HL-60 (cell line): ENCODE results near the gene IER2.

Experiments
- DNase-seq, 2 experiments: peaks; one replicate each; pipeline ENCODE4 v3.0.0-alpha.2; 2010 to 2020; ENCODE audit warnings: low read depth in 1 of 2, low spot score in 1 of 2
- H3K27ac ChIP-seq: fragments of 250-450 bp; sonication (Bioruptor Pico); replicated peaks from 2 replicates; pipeline ENCODE4 v1.5.1; 2020; ENCODE audit warnings: mild to moderate bottlenecking, moderate library complexity
- H3K27me3 ChIP-seq: fragments of 250-450 bp; sonication (Bioruptor Pico); 2 replicates; pipeline ENCODE4 v1.5.1; 2021; ENCODE audit warnings: mild to moderate bottlenecking, moderate library complexity; ENCODE audit not compliant: insufficient read depth, poor library complexity, severe bottlenecking
- H3K4me3 ChIP-seq: replicated peaks from 2 replicates; pipeline ENCODE4 v1.5.1; 2011; ENCODE audit warnings: mild to moderate bottlenecking, control low read depth, low read length; ENCODE audit not compliant: insufficient read depth
- GABPA ChIP-seq: IDR thresholded peaks from 2 replicates; pipeline ENCODE4 v1.6.1; 2012; ENCODE audit warnings: low read depth
- POLR2AphosphoS5 ChIP-seq: IDR thresholded peaks from 2 replicates; pipeline ENCODE4 v1.6.1; 2012; ENCODE audit warnings: low read depth
- SPI1 ChIP-seq: IDR thresholded peaks from 2 replicates; pipeline ENCODE4 v1.6.1; 2012; ENCODE audit warnings: low read depth, mild to moderate bottlenecking, borderline replicate concordance
- TF ChIP-seq, protein P1 (sequence below): IDR thresholded peaks from one replicate; pipeline ENCODE4 v1.5.1; 2011; ENCODE audit warnings: low read length, control low read depth, inconsistent platforms; ENCODE audit not compliant: insufficient read depth
- TF ChIP-seq, protein P2 (sequence below): IDR thresholded peaks from 2 replicates; pipeline ENCODE4 v1.6.1; 2012; ENCODE audit warnings: low read depth; ENCODE audit not compliant: insufficient replicate concordance

Gene IER2

DNA sequence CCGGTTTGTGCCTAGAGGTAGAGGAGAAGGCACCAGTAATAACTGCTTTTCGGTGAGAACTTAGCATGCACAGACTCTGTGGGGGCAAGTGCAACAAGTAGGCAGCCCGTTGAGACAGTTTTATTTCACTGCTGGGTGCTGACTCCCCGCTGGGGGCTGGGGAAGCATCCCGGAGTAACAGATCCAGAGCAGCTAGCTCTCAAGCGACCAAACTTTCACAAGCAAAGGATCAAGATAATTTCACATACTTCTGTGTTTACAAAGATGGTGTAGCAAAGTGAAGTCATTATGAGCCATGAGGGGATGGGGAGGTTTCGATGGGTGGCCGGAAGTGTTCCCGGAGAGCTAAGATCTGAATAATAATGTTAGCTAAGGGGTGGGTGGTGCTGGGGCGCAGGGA, 29.4 kb upstream of the IER2 start:
- no peak overlapping the region for H3K27ac ChIP-seq
- TF ChIP-seq GABPA (no peak), POLR2AphosphoS5 (no peak), SPI1 (no peak)
- TF ChIP-seq, protein P1, sequence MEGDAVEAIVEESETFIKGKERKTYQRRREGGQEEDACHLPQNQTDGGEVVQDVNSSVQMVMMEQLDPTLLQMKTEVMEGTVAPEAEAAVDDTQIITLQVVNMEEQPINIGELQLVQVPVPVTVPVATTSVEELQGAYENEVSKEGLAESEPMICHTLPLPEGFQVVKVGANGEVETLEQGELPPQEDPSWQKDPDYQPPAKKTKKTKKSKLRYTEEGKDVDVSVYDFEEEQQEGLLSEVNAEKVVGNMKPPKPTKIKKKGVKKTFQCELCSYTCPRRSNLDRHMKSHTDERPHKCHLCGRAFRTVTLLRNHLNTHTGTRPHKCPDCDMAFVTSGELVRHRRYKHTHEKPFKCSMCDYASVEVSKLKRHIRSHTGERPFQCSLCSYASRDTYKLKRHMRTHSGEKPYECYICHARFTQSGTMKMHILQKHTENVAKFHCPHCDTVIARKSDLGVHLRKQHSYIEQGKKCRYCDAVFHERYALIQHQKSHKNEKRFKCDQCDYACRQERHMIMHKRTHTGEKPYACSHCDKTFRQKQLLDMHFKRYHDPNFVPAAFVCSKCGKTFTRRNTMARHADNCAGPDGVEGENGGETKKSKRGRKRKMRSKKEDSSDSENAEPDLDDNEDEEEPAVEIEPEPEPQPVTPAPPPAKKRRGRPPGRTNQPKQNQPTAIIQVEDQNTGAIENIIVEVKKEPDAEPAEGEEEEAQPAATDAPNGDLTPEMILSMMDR: no peak
- TF ChIP-seq, protein P2, sequence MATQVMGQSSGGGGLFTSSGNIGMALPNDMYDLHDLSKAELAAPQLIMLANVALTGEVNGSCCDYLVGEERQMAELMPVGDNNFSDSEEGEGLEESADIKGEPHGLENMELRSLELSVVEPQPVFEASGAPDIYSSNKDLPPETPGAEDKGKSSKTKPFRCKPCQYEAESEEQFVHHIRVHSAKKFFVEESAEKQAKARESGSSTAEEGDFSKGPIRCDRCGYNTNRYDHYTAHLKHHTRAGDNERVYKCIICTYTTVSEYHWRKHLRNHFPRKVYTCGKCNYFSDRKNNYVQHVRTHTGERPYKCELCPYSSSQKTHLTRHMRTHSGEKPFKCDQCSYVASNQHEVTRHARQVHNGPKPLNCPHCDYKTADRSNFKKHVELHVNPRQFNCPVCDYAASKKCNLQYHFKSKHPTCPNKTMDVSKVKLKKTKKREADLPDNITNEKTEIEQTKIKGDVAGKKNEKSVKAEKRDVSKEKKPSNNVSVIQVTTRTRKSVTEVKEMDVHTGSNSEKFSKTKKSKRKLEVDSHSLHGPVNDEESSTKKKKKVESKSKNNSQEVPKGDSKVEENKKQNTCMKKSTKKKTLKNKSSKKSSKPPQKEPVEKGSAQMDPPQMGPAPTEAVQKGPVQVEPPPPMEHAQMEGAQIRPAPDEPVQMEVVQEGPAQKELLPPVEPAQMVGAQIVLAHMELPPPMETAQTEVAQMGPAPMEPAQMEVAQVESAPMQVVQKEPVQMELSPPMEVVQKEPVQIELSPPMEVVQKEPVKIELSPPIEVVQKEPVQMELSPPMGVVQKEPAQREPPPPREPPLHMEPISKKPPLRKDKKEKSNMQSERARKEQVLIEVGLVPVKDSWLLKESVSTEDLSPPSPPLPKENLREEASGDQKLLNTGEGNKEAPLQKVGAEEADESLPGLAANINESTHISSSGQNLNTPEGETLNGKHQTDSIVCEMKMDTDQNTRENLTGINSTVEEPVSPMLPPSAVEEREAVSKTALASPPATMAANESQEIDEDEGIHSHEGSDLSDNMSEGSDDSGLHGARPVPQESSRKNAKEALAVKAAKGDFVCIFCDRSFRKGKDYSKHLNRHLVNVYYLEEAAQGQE: no peak
- no peak overlapping the region for H3K4me3 ChIP-seq
- no peak for DNase-seq
- no peaks in the 10 kb centered on the region for H3K27me3 ChIP-seq

DNA sequence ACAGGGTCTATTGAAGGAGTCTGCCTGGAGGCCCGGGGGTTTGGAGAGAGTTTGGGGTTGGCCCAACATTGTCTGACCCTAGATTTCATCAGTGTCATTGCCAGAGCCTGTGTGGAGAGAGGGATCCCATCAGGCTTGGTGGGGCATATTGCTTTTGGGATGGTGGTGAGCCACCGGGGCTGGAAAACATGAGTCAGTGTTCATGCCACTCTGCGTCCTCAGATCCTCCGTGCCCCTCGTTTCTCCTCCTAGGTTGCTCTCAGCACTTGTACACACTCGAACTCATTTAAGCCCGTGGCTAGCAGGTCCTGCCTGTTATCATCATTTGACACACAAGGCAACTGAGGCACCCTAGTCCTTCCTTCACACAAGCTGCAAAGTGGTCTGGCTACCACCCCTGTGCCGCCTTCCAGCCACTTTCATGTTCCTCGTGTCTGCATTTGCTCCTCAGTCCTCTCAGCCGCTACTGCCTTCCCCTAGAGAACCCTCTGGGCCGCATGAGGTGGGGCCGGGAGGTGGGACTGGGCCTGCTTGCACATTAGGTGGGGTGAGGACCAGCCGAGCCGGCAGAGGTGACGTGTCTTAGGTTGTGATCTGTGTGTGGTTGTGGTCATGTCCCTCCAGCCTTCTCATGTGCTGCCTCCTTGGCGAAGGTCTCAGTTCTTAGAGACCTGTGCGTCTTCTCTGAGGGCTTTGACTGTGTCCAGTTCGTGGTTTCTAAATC, 28.5 kb upstream of the IER2 start:
- no peak overlapping the region for H3K27ac ChIP-seq
- TF ChIP-seq GABPA: no peak
- TF ChIP-seq SPI1: no peak
- TF ChIP-seq, protein P1: no peak
- TF ChIP-seq, protein P2: no peak
- TF ChIP-seq POLR2AphosphoS5: no peak; the same call in 1 of the 2 replicates
- no peak overlapping the region for H3K4me3 ChIP-seq
- no peak for DNase-seq
- no peaks in the 10 kb centered on the region for H3K27me3 ChIP-seq

DNA sequence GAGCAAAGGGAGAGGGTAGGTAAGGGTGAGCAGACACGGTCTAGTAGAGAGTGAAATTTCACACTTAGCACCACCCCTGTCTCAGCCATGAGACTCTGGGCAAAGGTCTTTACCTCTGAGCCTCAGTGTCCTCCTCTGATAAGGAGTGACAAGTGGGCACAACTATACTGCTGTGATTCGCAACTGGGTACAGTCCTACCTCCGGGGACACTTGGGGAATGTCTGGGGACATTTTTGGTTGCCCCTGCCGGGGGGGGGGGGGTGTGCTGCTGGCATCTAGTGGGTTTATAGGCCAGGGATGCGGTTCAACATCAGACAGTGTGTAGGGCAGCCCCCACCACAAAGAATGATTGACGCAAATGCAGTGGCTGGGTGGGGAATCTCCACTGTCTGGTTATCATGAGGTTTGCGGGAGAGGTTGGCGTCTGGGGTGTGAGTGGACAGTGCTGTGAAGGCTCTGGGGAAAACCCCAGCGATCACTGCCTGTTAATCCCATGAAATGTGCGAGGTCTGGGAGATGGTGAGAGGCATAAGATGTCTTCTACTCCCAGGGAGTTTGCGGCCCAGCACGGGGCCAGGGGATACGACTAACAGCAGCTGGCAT, 27.8 kb upstream of the IER2 start:
- H3K27ac ChIP-seq: no peak overlapping the region
- TF ChIP-seq GABPA: no peak
- TF ChIP-seq, protein P1: no peak
- TF ChIP-seq, protein P2: no peak
- no peak; the same call in 1 of the 2 replicates for TF ChIP-seq POLR2AphosphoS5
- no peak for TF ChIP-seq SPI1
- no peak overlapping the region for H3K4me3 ChIP-seq
- no peaks in the 10 kb centered on the region for H3K27me3 ChIP-seq
- no peak for DNase-seq
